GM12801 (cell line): ENCODE results near the gene SRD5A1.

Source experiments
- TF ChIP-seq, protein P1 (sequence below): IDR thresholded peaks from one replicate; pipeline ENCODE4 v1.5.1; 2011; ENCODE audit warnings: control low read depth; ENCODE audit not compliant: insufficient read length; ENCODE audit errors: extremely low read depth

Gene SRD5A1

GRCh38 chr5:6660688-6661087 is 27.4 kb downstream of the SRD5A1 start:
- TF ChIP-seq, protein P1, sequence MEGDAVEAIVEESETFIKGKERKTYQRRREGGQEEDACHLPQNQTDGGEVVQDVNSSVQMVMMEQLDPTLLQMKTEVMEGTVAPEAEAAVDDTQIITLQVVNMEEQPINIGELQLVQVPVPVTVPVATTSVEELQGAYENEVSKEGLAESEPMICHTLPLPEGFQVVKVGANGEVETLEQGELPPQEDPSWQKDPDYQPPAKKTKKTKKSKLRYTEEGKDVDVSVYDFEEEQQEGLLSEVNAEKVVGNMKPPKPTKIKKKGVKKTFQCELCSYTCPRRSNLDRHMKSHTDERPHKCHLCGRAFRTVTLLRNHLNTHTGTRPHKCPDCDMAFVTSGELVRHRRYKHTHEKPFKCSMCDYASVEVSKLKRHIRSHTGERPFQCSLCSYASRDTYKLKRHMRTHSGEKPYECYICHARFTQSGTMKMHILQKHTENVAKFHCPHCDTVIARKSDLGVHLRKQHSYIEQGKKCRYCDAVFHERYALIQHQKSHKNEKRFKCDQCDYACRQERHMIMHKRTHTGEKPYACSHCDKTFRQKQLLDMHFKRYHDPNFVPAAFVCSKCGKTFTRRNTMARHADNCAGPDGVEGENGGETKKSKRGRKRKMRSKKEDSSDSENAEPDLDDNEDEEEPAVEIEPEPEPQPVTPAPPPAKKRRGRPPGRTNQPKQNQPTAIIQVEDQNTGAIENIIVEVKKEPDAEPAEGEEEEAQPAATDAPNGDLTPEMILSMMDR: no peak

DNA sequence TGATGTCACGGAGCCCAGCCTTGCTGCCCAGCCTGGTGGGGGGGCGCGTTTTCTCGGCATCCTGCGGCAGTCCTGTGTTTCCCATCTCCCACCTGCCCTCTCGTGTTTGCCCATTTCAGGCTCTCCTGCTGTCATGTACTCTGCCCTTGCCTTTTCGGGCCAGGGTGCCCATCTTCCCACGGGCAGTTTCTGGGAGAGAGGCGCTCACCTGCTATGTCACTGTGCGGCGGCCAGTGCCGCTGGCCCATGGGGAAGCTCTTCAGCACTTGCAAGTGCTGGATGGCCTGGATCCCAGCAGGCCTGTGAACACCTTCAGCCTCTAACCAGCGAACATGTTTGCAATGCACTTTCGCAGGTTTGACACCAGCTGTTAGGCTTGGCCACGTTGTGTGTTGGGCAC is 33.5 kb downstream of the SRD5A1 start:
- TF ChIP-seq, protein P1: no peak

DNA sequence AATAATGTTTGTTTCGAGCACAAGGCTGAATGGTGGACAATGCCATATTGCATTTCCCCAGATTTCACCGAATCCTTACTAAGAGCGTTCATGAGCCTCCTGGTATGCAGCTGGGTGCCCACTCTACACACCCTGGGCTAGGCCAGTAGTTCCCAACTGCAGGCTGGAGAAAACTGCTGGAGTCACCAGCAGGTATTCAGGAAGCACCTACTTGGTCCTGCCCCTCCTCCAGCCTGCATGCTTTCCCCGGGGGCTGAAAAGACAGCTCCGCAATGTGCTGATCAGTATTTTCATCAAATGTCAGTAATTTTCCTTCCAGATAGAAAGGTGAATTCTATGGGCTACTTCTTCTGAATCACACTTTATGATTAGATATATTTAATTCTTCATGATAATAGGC is 34.4 kb downstream of the SRD5A1 start:
- TF ChIP-seq, protein P1: no peak

DNA sequence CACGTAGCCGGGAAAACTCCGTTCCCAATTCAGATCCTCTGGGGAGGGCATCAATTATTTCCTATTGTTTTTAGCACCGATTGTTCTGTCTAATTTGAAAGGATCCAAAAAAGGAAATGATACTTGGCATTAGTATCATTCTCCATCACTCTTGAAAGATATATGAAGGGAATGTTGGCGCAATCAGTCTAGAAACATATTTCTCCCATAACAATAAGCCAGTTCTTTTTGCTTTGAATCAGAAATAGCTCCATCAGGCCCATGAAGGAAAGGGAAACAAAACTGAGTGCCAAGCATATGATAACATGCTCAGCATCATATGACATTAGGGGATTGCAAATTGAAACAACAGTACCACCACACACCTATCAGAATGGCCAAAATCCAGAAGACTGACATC is 39.8 kb downstream of the SRD5A1 start:
- TF ChIP-seq, protein P1: no peak

- TF ChIP-seq, protein P1: no peak
Measured at GRCh38 chr5:6673963-6674362, 40.7 kb downstream of the SRD5A1 start.

DNA sequence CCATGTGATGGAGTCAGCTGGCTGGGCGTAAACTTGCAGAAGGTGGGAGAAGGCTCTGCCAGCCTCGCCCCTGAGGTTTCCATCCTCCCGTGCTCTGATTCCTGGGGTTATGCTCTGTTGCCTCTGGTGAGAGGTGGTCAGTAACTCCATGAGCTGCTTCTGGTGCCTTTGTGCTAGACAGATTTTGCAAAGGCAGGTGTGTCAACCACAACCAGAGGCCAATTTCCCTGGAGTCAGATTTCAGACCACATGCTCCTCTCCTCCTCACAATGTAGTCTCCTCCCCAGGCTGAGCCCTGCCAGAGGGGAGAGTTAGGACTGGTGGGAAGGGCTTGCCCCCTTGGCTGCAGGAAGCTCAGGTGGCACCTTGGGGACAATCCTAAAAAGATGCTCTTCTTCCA is 41.2 kb downstream of the SRD5A1 start:
- TF ChIP-seq, protein P1: no peak

DNA sequence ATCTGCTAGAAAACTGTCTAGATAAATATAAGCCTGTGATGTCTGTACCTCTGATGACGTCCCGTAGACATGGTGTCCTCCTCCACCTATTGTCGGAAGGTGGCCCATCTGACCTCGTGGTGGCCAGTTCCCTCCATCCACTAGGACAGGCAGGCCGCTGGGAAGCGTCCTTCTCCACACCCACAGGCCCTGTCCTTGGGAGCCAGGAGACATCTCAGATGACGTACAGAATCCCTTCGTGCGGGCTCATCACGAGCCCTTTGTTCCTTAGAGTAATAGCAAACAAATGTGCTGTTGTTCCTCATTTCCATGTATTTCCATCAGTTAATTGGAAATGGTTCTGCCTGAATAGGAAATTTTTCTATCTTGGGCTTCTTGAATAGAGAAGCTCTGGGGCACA is 41.6 kb downstream of the SRD5A1 start:
- TF ChIP-seq, protein P1: no peak
